Measurements from ENCODE around the gene MAST4. TPM values are rescaled to one million over a fixed set of nuclear protein-coding genes. Genes with fewer than 3 reads are reported as not detected.
"Not testable (repeated sequence)": the region's sequence is repeated elsewhere in the genome, so short reads cannot be mapped to it uniquely, and the experiment has no call there.

The MAST4 gene
- total RNA-seq, 1 donor, result 23.2 TPM

GRCh38 chr5:66821688-66822429, 225.7 kb downstream of the MAST4 start:
- DNase-seq (ENCODE audit: low read depth), result no peak
- TF ChIP-seq, protein P1, sequence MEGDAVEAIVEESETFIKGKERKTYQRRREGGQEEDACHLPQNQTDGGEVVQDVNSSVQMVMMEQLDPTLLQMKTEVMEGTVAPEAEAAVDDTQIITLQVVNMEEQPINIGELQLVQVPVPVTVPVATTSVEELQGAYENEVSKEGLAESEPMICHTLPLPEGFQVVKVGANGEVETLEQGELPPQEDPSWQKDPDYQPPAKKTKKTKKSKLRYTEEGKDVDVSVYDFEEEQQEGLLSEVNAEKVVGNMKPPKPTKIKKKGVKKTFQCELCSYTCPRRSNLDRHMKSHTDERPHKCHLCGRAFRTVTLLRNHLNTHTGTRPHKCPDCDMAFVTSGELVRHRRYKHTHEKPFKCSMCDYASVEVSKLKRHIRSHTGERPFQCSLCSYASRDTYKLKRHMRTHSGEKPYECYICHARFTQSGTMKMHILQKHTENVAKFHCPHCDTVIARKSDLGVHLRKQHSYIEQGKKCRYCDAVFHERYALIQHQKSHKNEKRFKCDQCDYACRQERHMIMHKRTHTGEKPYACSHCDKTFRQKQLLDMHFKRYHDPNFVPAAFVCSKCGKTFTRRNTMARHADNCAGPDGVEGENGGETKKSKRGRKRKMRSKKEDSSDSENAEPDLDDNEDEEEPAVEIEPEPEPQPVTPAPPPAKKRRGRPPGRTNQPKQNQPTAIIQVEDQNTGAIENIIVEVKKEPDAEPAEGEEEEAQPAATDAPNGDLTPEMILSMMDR (IDR thresholded peaks at IDR 0.05; ENCODE audit: insufficient read depth, low read length), result no peak

DNA sequence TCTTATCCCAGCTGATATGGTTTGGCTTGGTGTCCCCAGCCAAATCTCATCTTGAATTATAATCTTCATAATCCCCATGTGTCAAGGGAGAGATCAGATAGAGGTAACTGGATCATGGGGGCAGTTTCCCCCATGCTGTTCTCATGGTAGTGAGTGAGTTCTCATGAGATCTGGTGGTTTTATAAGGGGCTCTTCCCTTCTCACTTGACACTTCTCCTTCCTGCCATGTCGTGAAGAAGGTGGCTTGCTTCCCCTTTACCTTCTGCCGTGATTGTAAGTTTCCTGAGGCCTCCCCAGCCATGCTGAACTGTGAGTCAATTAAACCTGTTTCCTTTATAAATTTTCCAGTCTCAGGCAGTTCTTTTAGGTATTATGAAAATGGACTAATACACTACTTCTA, 226.7 kb downstream of the MAST4 start:
- DNase-seq (ENCODE audit: low read depth); H3K4me3 ChIP-seq (ENCODE audit: low read depth, low read length): not testable (repeated sequence)

More at GRCh38 chr5:66821688-66822429, 225.7 kb downstream of the MAST4 start:
- no peak overlapping the region for H3K4me3 ChIP-seq (ENCODE audit: low read depth, low read length)

GRCh38 chr5:66824476-66824875, 228.3 kb downstream of the MAST4 start:
- DNase-seq (ENCODE audit: low read depth), result no peak
- H3K4me3 ChIP-seq (ENCODE audit: low read depth, low read length), result no peak overlapping the region
- TF ChIP-seq, protein P1 (IDR thresholded peaks at IDR 0.05; ENCODE audit: insufficient read depth, low read length), result no peak

DNA sequence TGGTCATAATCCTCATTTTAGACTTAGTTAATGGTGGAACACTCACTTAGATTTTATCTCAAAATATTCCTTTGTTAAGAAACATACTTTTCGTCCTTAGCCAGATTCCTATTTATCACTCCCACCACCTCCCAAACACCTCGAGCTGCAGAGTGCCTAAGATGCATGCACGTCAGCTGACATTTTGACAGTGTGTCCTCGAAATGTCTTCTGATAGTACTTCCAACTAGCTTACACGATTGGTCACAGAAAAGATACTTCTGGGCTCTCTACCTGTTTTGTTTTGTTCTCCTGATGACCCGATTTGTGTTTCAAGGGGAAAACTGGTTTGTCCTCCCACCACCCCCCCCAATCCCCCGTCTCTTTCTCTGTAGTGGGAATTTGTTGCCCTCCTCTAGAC, 230.1 kb downstream of the MAST4 start:
- DNase-seq (ENCODE audit: low read depth), result no peak
- TF ChIP-seq, protein P1 (IDR thresholded peaks at IDR 0.05; ENCODE audit: insufficient read depth, low read length), result no peak
- no peak overlapping the region for H3K4me3 ChIP-seq (ENCODE audit: low read depth, low read length)

- no peak overlapping the region for H3K4me3 ChIP-seq (ENCODE audit: low read depth, low read length)
- DNase-seq (ENCODE audit: low read depth), result no peak
- TF ChIP-seq, protein P1 (IDR thresholded peaks at IDR 0.05; ENCODE audit: insufficient read depth, low read length), result no peak
These were observed 230.5 kb downstream of the MAST4 start for GRCh38 chr5:66826696-66827095.

GRCh38 chr5:66828046-66828547, 231.9 kb downstream of the MAST4 start:
- peak overlapping the region; percentile 65 for H3K4me3 ChIP-seq (ENCODE audit: low read depth, low read length)
- TF ChIP-seq, protein P1 (IDR thresholded peaks at IDR 0.05; ENCODE audit: insufficient read depth, low read length), result no peak
- no peak for DNase-seq (ENCODE audit: low read depth)

DNA sequence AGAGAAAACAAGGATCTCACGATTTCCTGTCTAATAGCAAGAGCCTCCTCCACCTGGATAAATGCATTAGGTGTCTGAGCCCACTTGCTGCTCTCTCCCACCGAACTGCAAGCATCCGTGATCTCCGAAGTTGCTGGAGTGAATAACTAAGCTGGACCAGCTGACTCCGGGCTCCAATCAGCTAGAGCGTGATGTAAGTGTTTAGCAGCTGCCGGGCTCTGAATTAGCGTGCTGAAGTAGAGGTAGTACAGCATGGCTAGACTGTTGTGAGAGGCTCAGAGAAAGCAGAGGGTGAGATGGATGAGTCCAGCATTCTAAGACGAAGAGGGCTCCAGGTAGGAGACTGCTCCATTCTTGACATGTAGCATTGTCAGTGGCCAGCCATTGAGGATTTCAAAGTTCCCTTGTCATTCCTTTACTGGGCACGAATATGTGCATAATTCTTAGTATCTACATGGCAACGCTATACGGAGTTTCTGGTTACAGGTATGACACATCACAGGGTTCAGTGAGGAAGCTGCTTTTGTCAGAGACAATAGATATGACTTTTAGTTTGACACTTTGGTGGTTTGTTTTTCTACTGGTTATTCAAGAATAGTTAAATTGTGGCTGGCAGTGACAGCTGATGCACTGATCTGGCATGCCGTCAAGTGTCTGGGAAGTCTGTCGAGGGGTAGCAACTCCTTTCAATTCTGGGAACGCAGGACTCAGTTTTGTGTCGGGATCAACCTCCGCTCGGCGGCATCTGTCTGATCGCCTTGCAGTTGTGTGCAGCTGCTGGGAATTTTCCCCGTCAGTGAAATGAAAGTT, 232.6 kb downstream of the MAST4 start:
- TF ChIP-seq, protein P1 (IDR thresholded peaks at IDR 0.05; ENCODE audit: insufficient read depth, low read length), result no peak
- peak; percentile 69 for DNase-seq (ENCODE audit: low read depth)
- peak overlapping the region; percentile 65 for H3K4me3 ChIP-seq (ENCODE audit: low read depth, low read length)

All from fibroblast of the aortic adventitia (primary cell).